HepG2 (cell line): ENCODE results near the gene PARN.

Experiments
- BRCA1 ChIP-seq: sonication (generic); formaldehyde crosslinking; IDR thresholded peaks from 2 replicates; pipeline ENCODE4 v1.4.0; 2020; ENCODE audit warnings: missing genetic modification reagents
- CBX1 ChIP-seq: IDR thresholded peaks from one replicate; pipeline ENCODE4 v1.6.1; 2016; ENCODE audit warnings: antibody characterized with exemption, low read depth
- CHD2 ChIP-seq: IDR thresholded peaks from 2 replicates; pipeline ENCODE4 v1.6.1; 2011; ENCODE audit warnings: low read depth, low read length, improper control_type of control experiment
- FOSL2 ChIP-seq: sonication (generic); formaldehyde crosslinking; IDR thresholded peaks from 2 replicates; pipeline ENCODE4 v1.4.0; 2020; ENCODE audit warnings: missing genetic modification reagents
- GFI1 ChIP-seq: sonication (generic); formaldehyde crosslinking; IDR thresholded peaks from 2 replicates; pipeline ENCODE4 v1.5.0; 2020; ENCODE audit warnings: missing genetic modification reagents, mild to moderate bottlenecking, borderline replicate concordance
- GZF1 ChIP-seq: sonication (generic); formaldehyde crosslinking; IDR thresholded peaks from 2 replicates; pipeline ENCODE4 v1.5.1; 2020; ENCODE audit warnings: mild to moderate bottlenecking, missing genetic modification reagents
- HMGXB4 ChIP-seq, 2 experiments: sonication (generic) in 1 of 2; formaldehyde crosslinking in 1 of 2; IDR thresholded peaks; 2 replicates each; pipeline versions ENCODE4 v1.4.0 to v1.6.1; 2018 to 2020; ENCODE audit warnings: missing genetic modification reagents in 2 of 2, borderline replicate concordance in 1 of 2, low read depth in 1 of 2, mild to moderate bottlenecking in 1 of 2, missing biosample characterization in 1 of 2
- MNT ChIP-seq: fragments of 450-650 bp; IDR thresholded peaks from 2 replicates; pipeline ENCODE4 v1.6.1; 2016
- POLR2A ChIP-seq, 2 experiments: IDR thresholded peaks; 2 replicates each; pipeline ENCODE4 v1.6.1; 2011; ENCODE audit warnings: low read depth in 2 of 2, low read length in 2 of 2, mild to moderate bottlenecking in 1 of 2, moderate library complexity in 1 of 2; ENCODE audit not compliant: insufficient read depth in 1 of 2
- RORA ChIP-seq: sonication (generic); formaldehyde crosslinking; IDR thresholded peaks from 2 replicates; pipeline ENCODE4 v1.5.0; 2020; ENCODE audit warnings: mild to moderate bottlenecking, missing genetic modification reagents, moderate library complexity
- TFDP1 ChIP-seq: IDR thresholded peaks from 2 replicates; pipeline ENCODE4 v1.6.1; 2016; ENCODE audit warnings: missing compliant biosample characterization, missing genetic modification reagents, borderline replicate concordance
- USF2 ChIP-seq, 2 experiments: sonication (generic) in 1 of 2; formaldehyde crosslinking in 1 of 2; IDR thresholded peaks; 2 replicates each; pipeline versions ENCODE4 v1.5.1 to v1.6.1; 2011 to 2020; ENCODE audit warnings: borderline replicate concordance in 1 of 2, low read depth in 1 of 2, low read length in 1 of 2, mild to moderate bottlenecking in 1 of 2, missing genetic modification reagents in 1 of 2, moderate library complexity in 1 of 2
- ZBTB2 ChIP-seq: sonication (generic); formaldehyde crosslinking; IDR thresholded peaks from 2 replicates; pipeline ENCODE4 v1.8.0; 2022; ENCODE audit warnings: low read depth, missing genetic modification reagents
- ZHX1 ChIP-seq: sonication (generic); formaldehyde crosslinking; IDR thresholded peaks from 2 replicates; pipeline ENCODE4 v1.8.1; 2022; ENCODE audit warnings: low read depth, mild to moderate bottlenecking, missing genetic modification reagents

GRCh38 chr16:14641926-14642325 is 11.9 kb upstream of the PARN start:
- TF ChIP-seq ZBTB2 (CRISPR knock-in tag) (no peak), USF2 (IDR thresholded peaks at IDR 0.05; ENCODE audit: low read depth, low read length) (no peak), USF2 (CRISPR knock-in tag; IDR thresholded peaks at IDR 0.05; ENCODE audit: borderline replicate concordance) (no peak), MNT (no peak), GZF1 (CRISPR knock-in tag) (no peak), CHD2 (no peak), BRCA1 (CRISPR knock-in tag) (no peak), CBX1 (no peak), ZHX1 (CRISPR knock-in tag) (no peak), HMGXB4 (CRISPR knock-in tag; IDR thresholded peaks at IDR 0.05; ENCODE audit: borderline replicate concordance in 1 of 2, low read depth in 1 of 2) (no peak), TFDP1 (no peak), GFI1 (no peak), FOSL2 (no peak), POLR2A (IDR thresholded peaks at IDR 0.05; ENCODE audit: insufficient read depth in 1 of 2, low read depth in 2 of 2, low read length in 2 of 2) (no peak; a peak in 2 of 4 replicates), RORA (CRISPR knock-in tag) (no peak)
